ENCODE measurements around the gene SOX6. TPM values are rescaled to one million over a fixed set of nuclear protein-coding genes. Genes with fewer than 3 reads are reported as not detected.
A peak's percentile ranks its signal among the peaks of the same experiment; 100 is the strongest.

The SOX6 gene
- total RNA-seq, 1 donor from 2014 or later = 13.4 TPM

DNA sequence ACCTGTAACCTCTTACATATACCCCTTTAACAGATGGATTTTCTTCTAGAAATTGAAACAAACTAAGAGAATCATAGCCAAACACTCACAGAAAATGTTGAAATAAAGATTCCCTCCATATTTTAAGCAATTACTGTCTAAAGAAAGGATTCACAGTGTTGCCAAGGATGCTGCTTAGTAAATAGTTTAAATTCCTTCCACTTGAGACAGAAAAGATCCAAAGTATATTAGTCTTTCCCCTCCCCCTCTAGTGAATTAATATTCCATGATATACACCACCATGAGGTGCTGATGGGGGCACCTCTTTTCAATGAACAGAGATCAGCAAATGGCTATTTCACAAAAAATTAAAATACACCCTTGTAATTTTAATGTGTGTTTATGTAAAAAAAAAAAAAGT lies 186.8 kb downstream of the SOX6 start:
- Mint-ChIP-seq H3K4me3 (ENCODE audit: unreplicated experiment) (peak overlapping the region; percentile 20), H3K9me3 (ENCODE audit: unreplicated experiment) (no peaks in the 10 kb centered on the region), H3K27me3 (ENCODE audit: unreplicated experiment) (no peaks in the 10 kb centered on the region), H3K27ac (ENCODE audit: unreplicated experiment) (peak overlapping the region; percentile 81), H3K36me3 (ENCODE audit: unreplicated experiment) (no peaks in the 10 kb centered on the region), H3K4me1 (ENCODE audit: unreplicated experiment) (peaks cover 29% of the 10 kb centered on the region)
- DNase-seq (ENCODE audit: extremely low spot score, unreplicated experiment) = no peak
- TF ChIP-seq, protein P1, sequence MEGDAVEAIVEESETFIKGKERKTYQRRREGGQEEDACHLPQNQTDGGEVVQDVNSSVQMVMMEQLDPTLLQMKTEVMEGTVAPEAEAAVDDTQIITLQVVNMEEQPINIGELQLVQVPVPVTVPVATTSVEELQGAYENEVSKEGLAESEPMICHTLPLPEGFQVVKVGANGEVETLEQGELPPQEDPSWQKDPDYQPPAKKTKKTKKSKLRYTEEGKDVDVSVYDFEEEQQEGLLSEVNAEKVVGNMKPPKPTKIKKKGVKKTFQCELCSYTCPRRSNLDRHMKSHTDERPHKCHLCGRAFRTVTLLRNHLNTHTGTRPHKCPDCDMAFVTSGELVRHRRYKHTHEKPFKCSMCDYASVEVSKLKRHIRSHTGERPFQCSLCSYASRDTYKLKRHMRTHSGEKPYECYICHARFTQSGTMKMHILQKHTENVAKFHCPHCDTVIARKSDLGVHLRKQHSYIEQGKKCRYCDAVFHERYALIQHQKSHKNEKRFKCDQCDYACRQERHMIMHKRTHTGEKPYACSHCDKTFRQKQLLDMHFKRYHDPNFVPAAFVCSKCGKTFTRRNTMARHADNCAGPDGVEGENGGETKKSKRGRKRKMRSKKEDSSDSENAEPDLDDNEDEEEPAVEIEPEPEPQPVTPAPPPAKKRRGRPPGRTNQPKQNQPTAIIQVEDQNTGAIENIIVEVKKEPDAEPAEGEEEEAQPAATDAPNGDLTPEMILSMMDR (IDR thresholded peaks at IDR 0.05) = peak; percentile 55

DNA sequence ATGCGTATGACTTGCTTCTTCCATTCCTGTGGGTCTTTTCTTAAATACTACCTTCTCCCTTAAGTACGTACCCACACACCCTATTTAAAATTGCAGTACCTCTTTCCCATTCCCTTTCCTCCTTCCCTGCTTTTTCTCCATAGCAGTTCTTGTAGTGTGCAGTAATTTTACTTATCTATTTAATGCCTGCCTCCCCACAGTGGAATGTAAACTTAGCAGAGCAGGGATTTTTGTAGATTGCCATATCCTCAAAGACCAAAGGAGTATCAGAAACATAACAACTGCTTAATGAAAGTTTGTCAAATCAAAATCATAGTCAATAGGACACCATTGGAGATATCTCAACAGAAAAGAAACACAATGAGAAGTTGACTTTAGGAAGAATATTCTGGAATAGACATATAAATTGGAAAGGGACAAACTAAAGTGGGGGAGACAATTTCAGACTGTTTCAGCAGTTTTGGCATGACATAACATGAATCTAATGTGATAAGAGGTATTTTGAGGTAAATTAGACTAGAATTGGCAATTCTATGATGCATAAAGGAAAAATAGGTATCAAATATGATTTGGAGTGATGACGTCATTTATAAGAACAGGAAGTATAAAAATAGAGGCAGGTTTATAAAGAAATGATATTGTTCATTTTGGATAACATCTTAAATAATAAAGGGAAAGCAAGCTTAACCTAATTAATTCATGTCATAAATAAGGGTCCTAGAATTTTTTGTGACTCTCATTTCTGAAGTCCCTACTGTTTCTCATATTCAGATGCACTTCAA lies 188.4 kb downstream of the SOX6 start:
- H3K27me3 Mint-ChIP-seq (ENCODE audit: unreplicated experiment) = no peaks in the 10 kb centered on the region
- peaks cover 27% of the 10 kb centered on the region for H3K4me1 Mint-ChIP-seq (ENCODE audit: unreplicated experiment)
- H3K27ac Mint-ChIP-seq (ENCODE audit: unreplicated experiment) = no peak overlapping the region
- no peak for DNase-seq (ENCODE audit: extremely low spot score, unreplicated experiment)
- TF ChIP-seq, protein P1 (IDR thresholded peaks at IDR 0.05) = no peak
- no peaks in the 10 kb centered on the region for H3K9me3 Mint-ChIP-seq (ENCODE audit: unreplicated experiment)
- peaks cover 1% of the 10 kb centered on the region for H3K36me3 Mint-ChIP-seq (ENCODE audit: unreplicated experiment)
- no peak overlapping the region for H3K4me3 Mint-ChIP-seq (ENCODE audit: unreplicated experiment)

DNA sequence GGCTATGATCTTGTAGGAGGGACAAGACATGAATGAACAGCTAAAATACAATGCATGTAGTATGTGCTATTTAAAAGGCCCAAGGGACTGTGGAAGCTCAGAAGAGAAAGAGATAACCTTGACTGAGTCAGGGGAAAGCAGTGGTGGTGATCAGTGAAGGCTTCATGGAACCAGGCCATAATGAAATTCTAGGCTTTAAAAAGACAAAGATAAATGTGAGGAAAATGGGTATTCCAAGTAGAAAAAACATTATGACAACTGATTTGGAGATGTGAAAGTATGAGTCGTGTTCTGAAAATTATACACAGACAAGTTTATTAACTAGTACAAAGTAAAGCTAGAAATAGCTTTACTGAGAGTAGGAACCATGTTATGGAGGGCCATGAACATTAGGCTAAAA lies 189.8 kb downstream of the SOX6 start:
- Mint-ChIP-seq H3K9me3 (ENCODE audit: unreplicated experiment) (no peaks in the 10 kb centered on the region), H3K4me3 (ENCODE audit: unreplicated experiment) (no peak overlapping the region), H3K4me1 (ENCODE audit: unreplicated experiment) (peaks cover 27% of the 10 kb centered on the region), H3K27me3 (ENCODE audit: unreplicated experiment) (no peaks in the 10 kb centered on the region), H3K36me3 (ENCODE audit: unreplicated experiment) (peaks cover 4% of the 10 kb centered on the region), H3K27ac (ENCODE audit: unreplicated experiment) (no peak overlapping the region)
- no peak for DNase-seq (ENCODE audit: extremely low spot score, unreplicated experiment)
- TF ChIP-seq, protein P1 (IDR thresholded peaks at IDR 0.05) = no peak

DNA sequence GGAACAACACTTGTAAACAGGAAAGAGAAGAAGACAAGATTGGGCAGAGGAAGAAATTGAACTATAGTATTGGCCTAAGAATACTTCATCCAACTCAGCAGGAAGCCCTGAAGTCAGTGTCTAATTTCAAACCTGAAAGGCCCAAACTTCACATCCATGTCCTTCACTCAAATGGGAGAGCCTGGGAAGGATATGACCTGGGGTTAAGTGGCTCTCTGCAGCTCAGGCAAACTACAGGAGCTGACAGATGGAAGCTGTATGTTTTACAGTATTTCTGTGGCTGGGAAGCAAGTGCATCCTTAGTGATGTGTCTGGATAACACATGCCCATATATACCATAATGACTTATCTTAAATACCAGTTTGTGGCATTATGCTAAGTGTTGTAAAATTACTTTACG lies 196.2 kb downstream of the SOX6 start:
- Mint-ChIP-seq H3K4me1 (ENCODE audit: unreplicated experiment) (peaks cover 21% of the 10 kb centered on the region), H3K9me3 (ENCODE audit: unreplicated experiment) (no peaks in the 10 kb centered on the region), H3K4me3 (ENCODE audit: unreplicated experiment) (no peak overlapping the region), H3K36me3 (ENCODE audit: unreplicated experiment) (peaks cover 4% of the 10 kb centered on the region), H3K27me3 (ENCODE audit: unreplicated experiment) (no peaks in the 10 kb centered on the region), H3K27ac (ENCODE audit: unreplicated experiment) (no peak overlapping the region)
- TF ChIP-seq, protein P1 (IDR thresholded peaks at IDR 0.05) = no peak
- no peak for DNase-seq (ENCODE audit: extremely low spot score, unreplicated experiment)

DNA sequence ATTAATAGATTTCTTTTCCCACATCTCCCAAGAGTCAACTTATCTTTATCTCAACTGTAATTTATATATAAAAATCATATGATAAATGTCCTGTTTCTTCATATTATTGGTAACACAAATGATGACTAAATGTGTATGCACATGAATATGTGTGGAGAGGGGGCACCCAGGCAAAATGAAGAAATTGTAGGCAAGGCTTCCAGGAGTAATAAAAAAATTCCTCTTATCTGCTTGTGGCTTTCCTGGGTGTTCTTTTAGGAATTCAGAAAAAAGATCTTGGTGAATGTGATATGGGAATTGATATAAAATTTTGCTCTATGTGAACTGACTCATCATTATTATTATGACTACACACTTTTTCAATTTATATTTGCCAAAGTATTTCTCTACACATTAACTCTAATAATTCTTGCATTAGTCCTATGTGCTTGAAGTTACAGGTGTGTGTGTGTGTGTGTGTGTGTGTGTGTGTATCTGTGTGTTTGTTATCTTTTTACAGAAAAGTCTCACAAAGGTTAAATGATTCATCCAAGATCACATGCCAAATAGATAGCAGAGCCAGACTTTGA lies 197.8 kb downstream of the SOX6 start:
- Mint-ChIP-seq H3K27me3 (ENCODE audit: unreplicated experiment) (no peaks in the 10 kb centered on the region), H3K4me1 (ENCODE audit: unreplicated experiment) (peaks cover 30% of the 10 kb centered on the region), H3K36me3 (ENCODE audit: unreplicated experiment) (peaks cover 4% of the 10 kb centered on the region), H3K27ac (ENCODE audit: unreplicated experiment) (no peak overlapping the region), H3K9me3 (ENCODE audit: unreplicated experiment) (no peaks in the 10 kb centered on the region), H3K4me3 (ENCODE audit: unreplicated experiment) (no peak overlapping the region)
- TF ChIP-seq, protein P1 (IDR thresholded peaks at IDR 0.05) = no peak
- DNase-seq (ENCODE audit: extremely low spot score, unreplicated experiment) = no peak
